ENCODE results near the gene ASCC3. TPM values are rescaled to one million over a fixed set of nuclear protein-coding genes. Genes with fewer than 3 reads are reported as not detected.

The ASCC3 gene
- total RNA-seq (10 to 100 TPM; 41.4 to 42.3 TPM), polyA plus RNA-seq (10 to 100 TPM; 18.0 to 24.6 (median 22.2) TPM), total RNA-seq (112 to 281 (median 138) reads per million in 6 experiments)

- POLR2A ChIA-PET: interaction anchor here (1.1 to 1.3 kb wide), 2 partner anchors 1312 to 1457 kb away, joined by 3 to 4 read pairs; partner anchors contain the start of gene CCNC
- DNase-seq: peak; percentile 79 to 90 (median 86)
- H3K4me1 Mint-ChIP-seq: peaks cover 13 to 57% (median 50%) of the 10 kb centered on the region in 4 donors
Observed at GRCh38 chr6:100880853-100881706, at the start of gene ASCC3. ASCC3 (minus strand) TSS chr6:100881329; CDS start chr6:100867997, 13,332 bp downstream.

GRCh38 chr6:100925749-100926148 is 44.6 kb upstream of the ASCC3 start:
- no peaks in the 10 kb centered on the region for H3K36me3 Mint-ChIP-seq
- peaks cover 0 to 2% (median 0%) of the 10 kb centered on the region in 9 donors for H3K9me3 Mint-ChIP-seq
- POLR2A ChIA-PET: no interaction called here
- no peaks in the 10 kb centered on the region for H3K4me1 Mint-ChIP-seq
- no peak for ATAC-seq
- no peak for DNase-seq
- no peak overlapping the region for H3K27ac Mint-ChIP-seq
- H3K4me3 Mint-ChIP-seq: no peak overlapping the region
- H3K27me3 Mint-ChIP-seq: peaks cover 0 to 9% (median 3%) of the 10 kb centered on the region in 5 donors

More at GRCh38 chr6:100880853-100881706, at the start of gene ASCC3:
- peaks cover 0 to 2% (median 0%) of the 10 kb centered on the region in 9 donors for H3K9me3 Mint-ChIP-seq
- H3K4me3 Mint-ChIP-seq: peak within 1 kb of the TSS; percentile 97 to 100 (median 100)
- peaks cover 0 to 3% (median 0%) of the 10 kb centered on the region in 5 donors for H3K27me3 Mint-ChIP-seq
- H3K27ac Mint-ChIP-seq: peak within 1 kb of the TSS; percentile 94 to 100 (median 99)
- H3K36me3 Mint-ChIP-seq: no peaks in the 10 kb centered on the region
- peak; percentile 94 to 95 for ATAC-seq

GRCh38 chr6:100924534-100925227 is 43.6 kb upstream of the ASCC3 start:
- POLR2A ChIA-PET: no interaction called here
- H3K4me1 Mint-ChIP-seq: no peaks in the 10 kb centered on the region
- no peaks in the 10 kb centered on the region for H3K9me3 Mint-ChIP-seq
- no peak overlapping the region for H3K27ac Mint-ChIP-seq
- ATAC-seq (no peak), DNase-seq (no peak)
- H3K4me3 Mint-ChIP-seq: no peak overlapping the region
- peaks cover 3 to 9% (median 7%) of the 10 kb centered on the region in 5 donors for H3K27me3 Mint-ChIP-seq
- no peaks in the 10 kb centered on the region for H3K36me3 Mint-ChIP-seq

GRCh38 chr6:100923481-100924165 is 42.5 kb upstream of the ASCC3 start:
- Mint-ChIP-seq H3K9me3 (no peaks in the 10 kb centered on the region), H3K27ac (no peak overlapping the region), H3K4me3 (no peak overlapping the region), H3K36me3 (no peaks in the 10 kb centered on the region), H3K4me1 (no peaks in the 10 kb centered on the region), H3K27me3 (peaks cover 5 to 18% (median 8%) of the 10 kb centered on the region in 5 donors)
- POLR2A ChIA-PET: no interaction called here
- ATAC-seq (no peak), DNase-seq (no peak)

- Mint-ChIP-seq H3K4me1 (no peaks in the 10 kb centered on the region), H3K9me3 (no peaks in the 10 kb centered on the region), H3K36me3 (no peaks in the 10 kb centered on the region), H3K27me3 (peaks cover 5 to 27% (median 14%) of the 10 kb centered on the region in 5 donors), H3K4me3 (no peak overlapping the region), H3K27ac (no peak overlapping the region)
- no peak for DNase-seq
- no peak for ATAC-seq
- POLR2A ChIA-PET: no interaction called here
Observed at GRCh38 chr6:100920028-100920605, 39.0 kb upstream of the ASCC3 start.

- Mint-ChIP-seq H3K36me3 (no peaks in the 10 kb centered on the region), H3K27ac (no peak overlapping the region), H3K27me3 (peaks cover 10 to 39% (median 17%) of the 10 kb centered on the region in 5 donors), H3K4me1 (no peaks in the 10 kb centered on the region), H3K4me3 (no peak overlapping the region), H3K9me3 (peaks cover 0 to 3% (median 0%) of the 10 kb centered on the region in 9 donors)
- POLR2A ChIA-PET: no interaction called here
- ATAC-seq (no peak), DNase-seq (no peak)
Observed at GRCh38 chr6:100918152-100918551, 37.0 kb upstream of the ASCC3 start.

- H3K27ac Mint-ChIP-seq: no peak overlapping the region
- no peaks in the 10 kb centered on the region for H3K36me3 Mint-ChIP-seq
- no peaks in the 10 kb centered on the region for H3K4me1 Mint-ChIP-seq
- H3K9me3 Mint-ChIP-seq: peaks cover 0 to 4% (median 0%) of the 10 kb centered on the region in 9 donors
- H3K4me3 Mint-ChIP-seq: no peak overlapping the region
- POLR2A ChIA-PET: no interaction called here
- DNase-seq: no peak
- peaks cover 12 to 39% (median 24%) of the 10 kb centered on the region in 5 donors for H3K27me3 Mint-ChIP-seq
- ATAC-seq: no peak
Observed at GRCh38 chr6:100915876-100916275, 34.7 kb upstream of the ASCC3 start.

- Mint-ChIP-seq H3K4me1 (no peaks in the 10 kb centered on the region), H3K4me3 (peak overlapping the region in 6 of 10 donors; percentile 3 to 63 (median 17)), H3K27me3 (peaks cover 10 to 21% (median 20%) of the 10 kb centered on the region in 5 donors)
Observed at GRCh38 chr6:100913400-100914276, 32.5 kb upstream of the ASCC3 start.

GRCh38 chr6:100906325-100906724 is 25.2 kb upstream of the ASCC3 start:
- Mint-ChIP-seq H3K36me3 (no peaks in the 10 kb centered on the region), H3K27me3 (peaks cover 0 to 4% (median 2%) of the 10 kb centered on the region in 5 donors), H3K27ac (no peak overlapping the region), H3K4me3 (no peak overlapping the region), H3K4me1 (peaks cover 0 to 7% (median 1%) of the 10 kb centered on the region in 4 donors), H3K9me3 (no peaks in the 10 kb centered on the region)
- ATAC-seq (no peak), DNase-seq (no peak)
- POLR2A ChIA-PET: no interaction called here

More at GRCh38 chr6:100913400-100914276, 32.5 kb upstream of the ASCC3 start:
- POLR2A ChIA-PET: no interaction called here
- Mint-ChIP-seq H3K27ac (peak overlapping the region in 2 of 10 donors; percentile 17 to 44), H3K36me3 (no peaks in the 10 kb centered on the region), H3K9me3 (peaks cover 0 to 4% (median 0%) of the 10 kb centered on the region in 9 donors)
- DNase-seq (peak in 3 of 10 donors; percentile 1 to 9 (median 1)), ATAC-seq (peak; percentile 47 to 56)

- Mint-ChIP-seq H3K4me1 (peaks cover 0 to 7% (median 1%) of the 10 kb centered on the region in 4 donors), H3K4me3 (no peak overlapping the region), H3K27me3 (peaks cover 0 to 2% (median 0%) of the 10 kb centered on the region in 5 donors), H3K27ac (no peak overlapping the region), H3K36me3 (no peaks in the 10 kb centered on the region), H3K9me3 (no peaks in the 10 kb centered on the region)
- no peak for DNase-seq
- POLR2A ChIA-PET: interaction anchor here (0.6 kb wide), 1 partner anchor 1860 kb away, joined by 3 read pairs; no protein-coding TSS in a partner anchor
- no peak for ATAC-seq
Observed at GRCh38 chr6:100905067-100905466, 23.9 kb upstream of the ASCC3 start.

GRCh38 chr6:100904316-100904715 is 23.2 kb upstream of the ASCC3 start:
- POLR2A ChIA-PET: interaction anchor here (0.6 kb wide), 1 partner anchor 1860 kb away, joined by 3 read pairs; no protein-coding TSS in a partner anchor
- Mint-ChIP-seq H3K4me3 (no peak overlapping the region), H3K9me3 (peaks cover 0 to 3% (median 0%) of the 10 kb centered on the region in 9 donors), H3K27ac (no peak overlapping the region), H3K36me3 (no peaks in the 10 kb centered on the region), H3K4me1 (peaks cover 0 to 7% (median 1%) of the 10 kb centered on the region in 4 donors), H3K27me3 (peaks cover 0 to 2% (median 0%) of the 10 kb centered on the region in 5 donors)
- ATAC-seq (no peak), DNase-seq (no peak)

Data from naive thymus-derived CD8-positive, alpha-beta T cell (primary cell).